HG03571 (cell line): ENCODE measurements around the gene HCN4.
"Not testable (repeated sequence)": the region's sequence is repeated elsewhere in the genome, so short reads cannot be mapped to it uniquely, and the experiment has no call there.

Experiments
- ATAC-seq: cut with Tn5 transposase; IDR thresholded peaks from one replicate; pipeline ENCODE4 v1.9.1; 2021; ENCODE audit not compliant: unreplicated experiment

Gene HCN4

DNA sequence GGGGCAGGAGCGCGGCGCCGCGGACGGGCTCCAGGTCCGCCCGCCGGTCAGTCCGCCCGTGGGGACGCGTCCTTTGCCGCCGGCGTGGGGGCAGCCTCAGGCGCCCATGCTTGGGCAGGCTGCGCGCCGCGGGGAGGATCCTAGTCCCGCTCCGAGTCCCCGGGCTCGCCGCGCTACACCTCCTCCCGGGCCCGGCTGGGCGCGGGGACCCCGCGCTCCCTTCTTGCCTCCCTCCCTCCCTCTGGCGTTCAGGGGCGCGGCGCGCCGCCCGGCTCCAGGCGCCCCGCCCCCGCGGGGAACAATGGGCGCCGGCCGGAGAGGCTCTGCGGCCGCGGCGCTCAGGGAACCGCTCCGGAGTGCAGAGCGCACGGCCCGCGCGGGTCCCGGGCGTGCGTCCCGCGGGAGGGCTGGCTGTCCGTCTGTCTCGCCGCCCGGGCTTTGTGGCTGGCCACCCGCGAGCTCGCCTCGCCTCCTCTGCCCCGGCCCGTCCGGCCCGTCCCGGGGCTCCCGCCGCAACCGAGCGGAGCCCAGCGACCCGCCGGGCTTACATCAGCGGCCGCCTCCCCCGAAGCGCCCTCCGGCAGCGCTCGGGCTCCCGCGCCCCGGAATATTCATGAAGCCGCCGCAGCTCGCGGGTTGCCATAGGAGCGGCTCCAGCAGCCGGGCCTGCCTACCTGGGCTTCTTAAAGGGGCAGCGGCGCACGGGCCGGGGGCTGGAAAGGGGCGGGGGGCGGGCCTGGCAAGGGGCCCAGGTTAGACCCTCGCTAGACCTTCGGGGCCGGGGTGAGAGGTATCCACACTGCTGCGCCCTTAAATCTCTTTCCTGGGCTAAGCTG lies at the start of gene HCN4:
Gene HCN4, minus strand, starts transcription at position 658 of the 836 bp plus-strand sequence. CDS start 688 bp downstream, outside the sequence.
- no peak for ATAC-seq

- no peak for ATAC-seq
Observed at GRCh38 chr15:73414876-73415275, 46.1 kb upstream of the HCN4 start.

DNA sequence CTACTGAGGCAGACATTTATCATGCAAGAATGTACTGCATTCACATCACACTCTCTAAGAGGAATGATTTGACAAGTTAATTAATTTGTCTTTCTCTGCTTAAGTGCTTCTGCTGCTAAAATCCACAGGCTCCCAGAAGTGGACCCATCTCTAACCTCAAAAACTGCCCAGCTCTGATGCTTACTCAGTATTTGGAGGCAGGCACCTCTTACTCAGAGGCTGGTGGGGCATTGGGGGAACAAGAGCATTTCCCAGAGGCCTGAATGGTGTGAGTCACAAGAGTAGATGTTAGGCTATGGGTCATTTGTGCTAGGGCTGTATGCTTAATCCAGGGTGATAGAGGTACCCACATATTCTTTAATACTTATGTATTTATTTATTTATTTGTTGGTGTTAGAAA lies 34.4 kb upstream of the HCN4 start:
- no peak for ATAC-seq

- not testable (repeated sequence) for ATAC-seq
Observed at GRCh38 chr15:73400222-73400621, 31.5 kb upstream of the HCN4 start.

DNA sequence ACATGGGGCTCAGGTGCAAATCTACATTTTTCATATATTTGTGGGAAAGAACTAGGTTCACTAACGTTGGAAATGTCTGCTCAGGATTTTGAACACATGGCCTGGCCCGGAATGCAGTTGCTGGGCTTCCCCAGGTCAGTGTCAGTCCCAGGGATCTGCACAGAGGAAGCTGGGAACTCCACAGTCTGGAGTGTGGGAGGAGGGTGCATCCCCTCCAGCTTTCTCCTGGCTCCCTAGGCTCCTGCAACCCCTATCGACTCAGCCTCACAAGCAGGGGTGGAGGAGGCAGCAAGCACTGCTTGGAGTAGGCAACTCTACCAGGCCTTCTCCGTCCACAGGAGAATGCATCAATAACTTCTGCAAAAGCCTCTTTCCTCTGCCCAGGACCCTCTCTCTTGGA lies 30.1 kb upstream of the HCN4 start:
- ATAC-seq: no peak

- no peak for ATAC-seq
Observed at GRCh38 chr15:73397461-73397860, 28.7 kb upstream of the HCN4 start.

DNA sequence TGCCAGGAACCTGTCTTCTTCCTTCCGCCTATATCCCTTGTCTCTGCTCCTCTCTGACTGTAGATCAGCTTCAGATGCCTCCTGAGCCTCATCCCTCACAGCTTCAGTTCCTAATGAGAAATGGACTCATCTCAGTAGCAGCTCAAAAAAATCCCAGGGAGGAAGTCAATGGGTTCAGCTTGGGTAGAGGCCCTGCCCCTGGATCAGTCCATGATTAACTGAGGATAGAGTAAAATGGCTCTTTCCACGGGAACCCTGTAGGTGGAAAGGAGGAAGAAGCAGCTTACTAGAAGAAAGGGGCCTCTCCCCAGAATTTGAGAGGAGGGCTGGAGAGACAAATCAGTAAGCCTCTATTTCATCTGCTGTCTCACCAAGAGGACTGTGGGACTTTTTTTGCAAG lies 26.9 kb upstream of the HCN4 start:
- no peak for ATAC-seq

- ATAC-seq: no peak
Observed at GRCh38 chr15:73394782-73395181, 26.0 kb upstream of the HCN4 start.

DNA sequence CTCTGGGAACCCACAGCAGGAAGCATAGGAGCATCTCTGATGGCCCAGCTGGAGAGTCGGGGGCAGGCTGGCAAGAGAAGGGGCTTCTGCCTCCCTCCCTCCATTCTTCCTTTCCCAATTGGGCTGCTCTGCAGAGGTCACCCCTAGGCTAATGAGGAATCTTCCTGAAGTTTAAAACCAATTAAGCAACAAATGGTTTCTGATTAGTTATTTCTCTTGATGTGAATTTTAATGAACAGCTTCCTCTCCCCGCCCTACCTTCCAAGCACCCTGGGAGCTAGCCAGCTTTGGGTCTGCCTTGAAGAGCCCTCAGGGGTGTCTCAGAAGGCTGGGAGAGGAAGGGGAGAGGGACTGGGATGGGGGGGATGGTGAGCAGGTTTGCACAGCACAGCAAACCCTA lies 24.6 kb upstream of the HCN4 start:
- no peak for ATAC-seq

- no peak for ATAC-seq
Observed at GRCh38 chr15:73392025-73392424, 23.3 kb upstream of the HCN4 start.

- no peak for ATAC-seq
Observed at GRCh38 chr15:73391128-73391872, 22.5 kb upstream of the HCN4 start.

DNA sequence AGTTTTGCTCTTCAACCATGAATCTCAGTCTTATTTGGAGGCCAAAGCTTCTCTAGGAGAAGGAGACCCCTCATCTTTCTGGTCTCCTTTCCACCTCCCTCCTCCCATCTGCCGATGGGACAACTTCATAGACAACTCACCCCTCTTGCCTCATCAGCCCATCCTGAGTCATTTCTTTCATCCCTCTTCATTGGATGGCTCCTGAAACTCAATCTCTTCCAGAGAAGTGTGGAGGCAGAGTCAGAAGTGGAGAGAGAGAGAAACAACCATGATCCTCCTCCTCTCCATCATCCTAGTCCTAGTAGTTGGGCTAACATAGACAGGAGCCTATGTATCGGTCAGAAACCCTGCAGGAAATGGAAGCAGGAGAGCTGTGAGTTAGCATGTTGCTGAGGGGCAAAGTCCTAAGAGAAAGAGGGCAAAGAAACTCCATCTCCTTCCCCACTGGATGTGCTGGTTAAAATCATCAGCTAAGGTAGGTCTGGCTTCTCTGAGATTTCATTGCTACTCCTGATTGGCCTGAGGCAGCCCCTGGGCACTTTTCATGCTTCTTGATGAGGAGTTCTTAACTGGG lies 21.3 kb upstream of the HCN4 start:
- ATAC-seq: no peak

- ATAC-seq: no peak
Observed at GRCh38 chr15:73389539-73389938, 20.8 kb upstream of the HCN4 start.

DNA sequence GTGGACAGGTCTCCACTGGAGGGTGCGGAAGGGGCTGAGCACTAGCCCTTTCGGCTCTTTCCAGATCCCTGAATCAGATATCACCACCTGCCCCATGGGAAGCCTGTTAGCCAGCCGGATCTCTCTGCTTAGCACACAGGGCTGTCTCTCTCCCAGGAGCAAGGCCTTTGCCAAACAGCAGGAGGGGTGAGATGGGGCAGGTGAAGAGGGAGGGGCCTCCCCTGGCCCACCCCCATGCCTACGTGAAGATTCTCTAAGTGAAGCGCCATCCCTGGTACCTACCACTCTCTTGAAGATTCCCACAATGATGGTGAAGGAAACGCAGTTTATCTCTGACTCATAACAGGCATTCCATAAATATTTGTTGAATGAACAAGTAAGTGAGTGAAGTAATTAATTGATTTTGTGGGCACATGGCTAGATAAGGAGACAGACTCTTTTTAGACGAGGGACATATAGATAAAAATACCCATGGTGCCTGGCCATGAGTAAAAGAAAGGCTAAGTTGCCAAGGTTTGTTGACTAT lies 19.6 kb upstream of the HCN4 start:
- ATAC-seq: no peak

GRCh38 chr15:73387507-73388255 lies 18.9 kb upstream of the HCN4 start:
- no peak for ATAC-seq

DNA sequence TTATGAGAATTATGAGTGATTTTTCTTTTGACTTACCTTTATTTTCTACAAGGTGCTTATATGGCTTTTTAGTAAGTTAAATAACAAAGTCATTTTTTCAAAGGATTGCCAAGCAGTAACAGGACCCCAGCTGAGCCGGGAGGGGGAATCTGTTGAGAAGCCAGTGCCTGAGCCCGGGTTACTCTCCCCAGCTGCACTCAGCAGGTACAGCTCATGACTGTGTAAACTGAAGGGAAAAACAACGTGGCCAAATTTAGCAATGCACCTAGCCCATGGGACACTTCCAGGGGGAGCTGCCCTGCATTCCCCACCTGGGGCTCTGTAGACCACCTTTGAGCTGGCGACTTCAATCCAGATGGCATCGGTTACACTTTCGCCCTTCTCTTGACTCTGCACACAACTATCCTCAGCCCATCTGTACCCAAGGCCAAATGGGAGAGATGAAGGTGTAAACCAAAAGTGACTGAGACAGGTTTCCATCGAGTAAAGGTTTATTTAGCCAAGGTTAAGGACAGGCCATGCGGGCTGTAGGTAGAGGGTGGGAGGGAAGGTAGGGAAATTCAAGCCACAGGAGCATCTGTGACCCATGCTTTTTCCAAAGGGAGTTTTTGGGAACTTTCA lies 18.2 kb upstream of the HCN4 start:
- no peak for ATAC-seq

DNA sequence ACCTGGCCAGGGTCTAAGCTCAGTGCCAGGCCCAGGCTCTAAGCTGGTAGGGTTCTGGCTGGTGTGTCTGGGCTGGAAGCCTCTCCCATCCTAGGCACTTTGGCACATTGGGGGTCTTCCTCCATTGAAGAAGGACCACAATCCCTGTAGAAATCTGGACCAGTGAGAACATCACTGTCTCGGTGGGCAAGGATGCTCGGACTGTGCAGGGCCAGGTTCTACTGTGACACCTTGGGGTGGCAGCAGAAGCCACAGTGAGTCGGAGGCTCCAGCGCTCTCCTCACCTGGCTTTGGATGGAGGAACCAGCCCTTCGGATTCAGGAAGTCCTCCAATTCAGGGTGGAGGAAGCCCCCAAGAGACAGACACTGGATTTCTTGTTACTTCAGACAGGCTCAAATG lies 17.5 kb upstream of the HCN4 start:
- no peak for ATAC-seq

- no peak for ATAC-seq
Observed at GRCh38 chr15:73385205-73385604, 16.4 kb upstream of the HCN4 start.

GRCh38 chr15:73383310-73384189 lies 14.8 kb upstream of the HCN4 start:
- ATAC-seq: no peak

GRCh38 chr15:73382115-73382514 lies 13.4 kb upstream of the HCN4 start:
- ATAC-seq: no peak
